Spleen (tissue), 11 donors: ENCODE results near the gene MTX2. TPM values are rescaled to one million over a fixed set of nuclear protein-coding genes. Genes with fewer than 3 reads are reported as not detected.
A peak's percentile ranks its signal among the peaks of the same experiment; 100 is the strongest.

Source experiments
- DNase-seq: peaks from one replicate; pipeline ENCODE4 v3.0.0-alpha.2; 2020
- H3K27ac ChIP-seq, 8 donors: fragments of 200-600 bp; sonication (generic) in 7 of 8; 1 replicate in 4 of 8; 2 replicates in 4 of 8; pipeline versions ENCODE4 v1.5.0 to v1.8.0; 2016 to 2021; ENCODE audit warnings: inconsistent platforms in 4 of 8, mild to moderate bottlenecking in 4 of 8, moderate library complexity in 1 of 8
- H3K27me3 ChIP-seq, 7 donors: fragments of 200-600 bp; sonication (generic) in 6 of 7; replicated peaks in 1 of 7; 1 replicate in 4 of 7; 2 replicates in 3 of 7; pipeline versions ENCODE4 v1.5.0 to v1.8.0; 2016 to 2021; ENCODE audit warnings: inconsistent platforms in 3 of 7, mild to moderate bottlenecking in 1 of 7
- H3K36me3 ChIP-seq, 6 donors: fragments of 200-600 bp; sonication (generic) in 5 of 6; 1 replicate in 4 of 6; 2 replicates in 2 of 6; pipeline versions ENCODE4 v1.5.0 to v1.8.0; 2016 to 2021; ENCODE audit warnings: inconsistent platforms in 2 of 6
- H3K4me1 ChIP-seq, 6 donors: fragments of 200-600 bp; sonication (generic) in 5 of 6; 1 replicate in 3 of 6; 2 replicates in 3 of 6; pipeline versions ENCODE4 v1.5.0 to v1.8.0; 2016 to 2021; ENCODE audit warnings: inconsistent platforms in 3 of 6
- H3K4me3 ChIP-seq, 8 donors: fragments of 200-600 bp; sonication (generic) in 7 of 8; 1 replicate in 4 of 8; 2 replicates in 4 of 8; pipeline versions ENCODE4 v1.5.0 to v1.8.0; 2016 to 2021; ENCODE audit warnings: inconsistent platforms in 4 of 8, mild to moderate bottlenecking in 4 of 8, moderate library complexity in 2 of 8
- H3K9me3 ChIP-seq, 8 donors: fragments of 200-600 bp; sonication (generic) in 7 of 8; 1 replicate in 4 of 8; 2 replicates in 4 of 8; pipeline versions ENCODE4 v1.5.0 to v1.8.0; 2016 to 2021; ENCODE audit warnings: inconsistent platforms in 4 of 8
- POLR2A ChIP-seq, 3 donors: fragments of 450-650 bp; IDR thresholded peaks; one replicate each; pipeline ENCODE4 v1.5.1; 2017; ENCODE audit warnings: antibody characterized with exemption in 3 of 3, mild to moderate bottlenecking in 1 of 3
- POLR2AphosphoS5 ChIP-seq, 3 donors: sonication (generic); formaldehyde crosslinking; IDR thresholded peaks; one replicate each; pipeline ENCODE4 v1.5.1; 2017; ENCODE audit warnings: antibody characterized with exemption in 3 of 3
- WGBS, 5 donors: extraction: QIAGEN DNeasy Blood & Tissue Kit in 3 of 5; methylation state at CpG; one replicate each; pipeline versions ENCODE4 v1.1.5 to v1.1.7; 2013 to 2018; 5-methylcytosine and 5-hydroxymethylcytosine counted together
- intact Hi-C: fragments of 100-400 bp; cut with DNase I; formaldehyde crosslinking; loops from one replicate; pipeline ENCODE4 v1.15.0; 2023; ENCODE audit warnings: low total_unique reads
- polyA plus RNA-seq, 3 donors: library from polyadenylated mRNA; stranded (reverse); fragments of 200-250 nt; gene quantifications; one replicate each; pipeline ENCODE4 v1.2.1, GENCODE V29; 2013
- total RNA-seq, 7 donors: library from RNA; depleted of rRNA in 3 of 7; stranded (reverse); fragments of >200 nt in 3 of 7; fragmentation: NEBNext Ultra II Directional in 4 of 7; extraction: Animal tissue kit (Norgen Biotek cat#: 25700) in 4 of 7; gene quantifications; one replicate each; pipeline versions ENCODE4 v1.1.0 to v1.2.1, GENCODE V29; 2016 to 2021
- TF ChIP-seq, protein P1 (sequence below), 11 experiments: fragments of 200-600 bp in 7 of 11; fragments of 450-650 bp in 4 of 11; sonication (generic) in 4 of 11; IDR thresholded peaks in 8 of 11; conservative IDR thresholded peaks in 3 of 11; 1 replicate in 7 of 11; 2 replicates in 4 of 11; pipeline versions ENCODE4 v1.4.0 to v1.8.0; 2016 to 2021; ENCODE audit warnings: antibody characterized with exemption in 11 of 11, inconsistent platforms in 4 of 11, mild to moderate bottlenecking in 1 of 11
- donor health status: healthy with polysubstance abuse.
- donor health status: DM: no; HTN: no; CAD: no; lungs with moderate emphysema.
- donor health status: DM: no; HTN: no; CAD: no.
- donor health status: Bipolar disorder and iron deficiency.
- donor health status: healthy.
- donor health status: DM: no; HTN: no; CAD: no.
- donor health status: DM: yes; HTN: yes; CAD: no.

MTX2 gene
- total and polyA plus RNA-seq, 10 donors = 11.1 to 33.8 (median 19.6) TPM

DNA sequence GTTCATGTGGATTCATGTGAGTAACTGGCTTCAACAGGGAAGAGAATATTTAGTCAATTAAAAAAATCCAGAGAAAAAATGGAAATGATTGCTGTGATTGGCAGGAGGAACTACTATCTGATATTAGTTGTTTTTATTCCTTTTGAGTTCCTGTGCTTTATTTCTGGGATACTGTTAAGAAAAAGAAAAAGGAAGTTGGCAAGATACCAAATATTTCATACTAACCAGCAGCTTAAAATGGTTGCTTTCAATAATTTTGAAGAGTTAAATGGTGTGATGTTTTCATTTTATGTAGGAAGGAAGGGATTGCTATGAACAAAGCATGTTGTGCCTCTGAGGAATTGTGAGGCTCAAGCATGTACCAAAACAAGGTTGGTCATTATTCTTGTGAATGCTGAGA is 8.1 kb upstream of the MTX2 start:
- DNase-seq = no peak
- TF ChIP-seq, protein P1, sequence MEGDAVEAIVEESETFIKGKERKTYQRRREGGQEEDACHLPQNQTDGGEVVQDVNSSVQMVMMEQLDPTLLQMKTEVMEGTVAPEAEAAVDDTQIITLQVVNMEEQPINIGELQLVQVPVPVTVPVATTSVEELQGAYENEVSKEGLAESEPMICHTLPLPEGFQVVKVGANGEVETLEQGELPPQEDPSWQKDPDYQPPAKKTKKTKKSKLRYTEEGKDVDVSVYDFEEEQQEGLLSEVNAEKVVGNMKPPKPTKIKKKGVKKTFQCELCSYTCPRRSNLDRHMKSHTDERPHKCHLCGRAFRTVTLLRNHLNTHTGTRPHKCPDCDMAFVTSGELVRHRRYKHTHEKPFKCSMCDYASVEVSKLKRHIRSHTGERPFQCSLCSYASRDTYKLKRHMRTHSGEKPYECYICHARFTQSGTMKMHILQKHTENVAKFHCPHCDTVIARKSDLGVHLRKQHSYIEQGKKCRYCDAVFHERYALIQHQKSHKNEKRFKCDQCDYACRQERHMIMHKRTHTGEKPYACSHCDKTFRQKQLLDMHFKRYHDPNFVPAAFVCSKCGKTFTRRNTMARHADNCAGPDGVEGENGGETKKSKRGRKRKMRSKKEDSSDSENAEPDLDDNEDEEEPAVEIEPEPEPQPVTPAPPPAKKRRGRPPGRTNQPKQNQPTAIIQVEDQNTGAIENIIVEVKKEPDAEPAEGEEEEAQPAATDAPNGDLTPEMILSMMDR (IDR thresholded peaks at IDR 0.05 in 8 of 11, conservative IDR thresholded peaks at IDR 0.05 in 3 of 11) = no peak
- TF ChIP-seq POLR2A (IDR thresholded peaks at IDR 0.05) (no peak), POLR2AphosphoS5 (IDR thresholded peaks at IDR 0.05) (no peak)
- no peaks in the 10 kb centered on the region for H3K4me1 ChIP-seq
- H3K27me3 ChIP-seq = peaks cover 0 to 5% (median 0%) of the 10 kb centered on the region in 7 donors
- intact Hi-C loops = no loop called here
- H3K36me3 ChIP-seq = no peaks in the 10 kb centered on the region
- no peak overlapping the region for H3K27ac ChIP-seq
- no peaks in the 10 kb centered on the region for H3K9me3 ChIP-seq
- H3K4me3 ChIP-seq = no peak overlapping the region

DNA sequence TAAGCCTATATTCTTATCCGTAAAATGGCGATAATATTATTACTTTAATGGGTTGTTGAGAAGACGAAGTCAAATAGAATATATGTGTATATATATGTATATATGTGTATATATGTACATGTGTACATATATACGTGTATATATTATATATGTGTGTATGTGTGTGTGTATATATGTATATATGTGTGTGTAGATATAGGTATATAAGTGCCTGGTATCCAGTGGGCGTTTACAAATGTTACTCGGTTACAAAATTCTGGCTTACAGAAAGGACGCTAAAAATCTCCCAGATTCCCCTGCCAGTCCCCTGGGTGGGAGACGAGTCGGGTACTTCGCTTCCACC is 295 bp upstream of the MTX2 start:
- no peak for DNase-seq
- TF ChIP-seq POLR2A (IDR thresholded peaks at IDR 0.05) (no peak), POLR2AphosphoS5 (IDR thresholded peaks at IDR 0.05) (no peak)
- TF ChIP-seq, protein P1 (IDR thresholded peaks at IDR 0.05 in 8 of 11, conservative IDR thresholded peaks at IDR 0.05 in 3 of 11) = no peak
- no peaks in the 10 kb centered on the region for H3K36me3 ChIP-seq
- no peaks in the 10 kb centered on the region for H3K27me3 ChIP-seq
- H3K9me3 ChIP-seq = no peaks in the 10 kb centered on the region
- 16 to 27% (median 23%) methylated on average over 10 of the region's 10 CpGs for WGBS, 5 donors
- intact Hi-C loops = no loop called here
- H3K4me1 ChIP-seq = peaks cover 6 to 44% (median 19%) of the 10 kb centered on the region in 6 donors
- H3K27ac ChIP-seq = peak overlapping the region; percentile 79 to 92 (median 88)
- peak overlapping the region; percentile 70 to 96 (median 86) for H3K4me3 ChIP-seq

DNA sequence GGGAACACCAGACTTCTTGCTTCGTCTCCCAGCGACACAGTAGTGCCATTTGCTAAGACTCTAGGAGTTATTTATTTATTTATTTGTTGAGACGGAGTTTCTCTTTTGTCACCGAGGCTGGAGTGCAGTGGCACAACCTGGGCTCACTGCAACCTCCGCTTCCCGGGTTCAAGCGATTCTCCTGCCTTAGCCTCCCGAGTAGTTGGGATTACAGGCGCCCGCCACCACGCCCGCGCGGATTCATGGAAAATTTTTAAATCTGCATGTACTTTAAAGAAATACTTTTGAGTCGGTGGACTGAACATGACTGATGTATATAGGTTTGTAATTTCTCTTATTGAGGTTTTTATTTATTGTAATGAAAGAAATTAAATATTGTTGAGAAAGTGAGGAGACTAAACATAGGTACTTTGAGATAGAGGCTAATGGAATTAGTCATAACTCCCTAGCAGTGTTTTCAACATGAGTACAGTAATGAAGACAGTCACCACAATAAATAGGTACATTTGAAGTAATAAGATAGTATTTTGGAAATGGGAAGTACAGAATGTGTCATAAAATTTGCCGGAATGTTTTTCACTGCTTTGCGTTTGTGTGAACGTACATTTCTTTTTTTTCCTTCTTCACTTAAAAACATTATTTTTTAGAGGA is 983 bp downstream of the MTX2 start:
- peaks cover 6 to 44% (median 19%) of the 10 kb centered on the region in 6 donors for H3K4me1 ChIP-seq
- no peaks in the 10 kb centered on the region for H3K27me3 ChIP-seq
- WGBS, 5 donors = 42 to 52% (median 48%) methylated on average over 18 of the region's 18 CpGs
- intact Hi-C loops = no loop called here
- peak overlapping the region; percentile 70 to 96 (median 86) for H3K4me3 ChIP-seq
- no peaks in the 10 kb centered on the region for H3K9me3 ChIP-seq
- peaks cover 0 to 3% (median 0%) of the 10 kb centered on the region in 6 donors for H3K36me3 ChIP-seq
- TF ChIP-seq POLR2AphosphoS5 (IDR thresholded peaks at IDR 0.05) (no peak), POLR2A (IDR thresholded peaks at IDR 0.05) (no peak)
- TF ChIP-seq, protein P1 (IDR thresholded peaks at IDR 0.05 in 8 of 11, conservative IDR thresholded peaks at IDR 0.05 in 3 of 11) = no peak
- H3K27ac ChIP-seq = peak overlapping the region in 5 of 8 donors; percentile 86 to 92 (median 91)
- no peak for DNase-seq

DNA sequence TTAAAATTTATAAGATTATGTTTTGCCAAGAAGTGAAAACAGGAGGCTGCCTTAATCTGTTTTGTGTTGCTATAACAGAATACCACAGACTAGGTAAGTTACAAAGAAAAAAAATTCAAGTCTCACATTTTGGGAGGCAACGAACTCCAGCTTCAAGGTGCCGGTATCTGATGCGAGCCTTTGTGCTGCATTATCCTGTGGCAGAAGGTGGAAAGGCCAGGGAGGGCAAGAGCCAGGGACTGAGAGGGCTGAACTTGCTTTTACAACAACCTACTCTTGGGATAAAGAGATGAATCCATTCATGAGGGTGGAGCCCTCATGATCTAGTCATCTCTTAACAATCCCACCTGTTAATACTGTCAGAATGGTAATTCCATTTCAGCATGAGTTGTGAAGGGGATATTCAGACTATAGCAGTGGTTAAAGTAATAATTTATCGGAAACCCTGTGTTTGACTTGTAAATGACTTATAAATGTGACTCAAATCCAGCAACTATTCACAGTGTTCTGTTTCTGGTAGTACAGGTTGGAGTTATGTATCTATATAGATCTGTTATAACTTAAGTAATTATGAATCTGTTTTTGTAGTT is 3.7 kb downstream of the MTX2 start:
- H3K9me3 ChIP-seq = no peaks in the 10 kb centered on the region
- TF ChIP-seq, protein P1 (IDR thresholded peaks at IDR 0.05 in 8 of 11, conservative IDR thresholded peaks at IDR 0.05 in 3 of 11) = no peak
- no peak for TF ChIP-seq POLR2A (IDR thresholded peaks at IDR 0.05)
- no peak for TF ChIP-seq POLR2AphosphoS5 (IDR thresholded peaks at IDR 0.05)
- intact Hi-C loops = no loop called here
- H3K27me3 ChIP-seq = no peaks in the 10 kb centered on the region
- no peak overlapping the region for H3K4me3 ChIP-seq
- no peak overlapping the region for H3K27ac ChIP-seq
- H3K36me3 ChIP-seq = peaks cover 0 to 3% (median 0%) of the 10 kb centered on the region in 6 donors
- no peak for DNase-seq
- 80 to 97% (median 91%) methylated on average over 4 of the region's 4 CpGs for WGBS, 5 donors
- peaks cover 6 to 44% (median 19%) of the 10 kb centered on the region in 6 donors for H3K4me1 ChIP-seq
